Nucleus accumbens (tissue), 56 donors: ENCODE data around the gene PLEKHM1.

Source experiments
- DNase-seq, 56 donors: peaks; one replicate each; lab custom pipeline; 2025; lab: John Stamatoyannopoulos, UW

Gene PLEKHM1

DNA sequence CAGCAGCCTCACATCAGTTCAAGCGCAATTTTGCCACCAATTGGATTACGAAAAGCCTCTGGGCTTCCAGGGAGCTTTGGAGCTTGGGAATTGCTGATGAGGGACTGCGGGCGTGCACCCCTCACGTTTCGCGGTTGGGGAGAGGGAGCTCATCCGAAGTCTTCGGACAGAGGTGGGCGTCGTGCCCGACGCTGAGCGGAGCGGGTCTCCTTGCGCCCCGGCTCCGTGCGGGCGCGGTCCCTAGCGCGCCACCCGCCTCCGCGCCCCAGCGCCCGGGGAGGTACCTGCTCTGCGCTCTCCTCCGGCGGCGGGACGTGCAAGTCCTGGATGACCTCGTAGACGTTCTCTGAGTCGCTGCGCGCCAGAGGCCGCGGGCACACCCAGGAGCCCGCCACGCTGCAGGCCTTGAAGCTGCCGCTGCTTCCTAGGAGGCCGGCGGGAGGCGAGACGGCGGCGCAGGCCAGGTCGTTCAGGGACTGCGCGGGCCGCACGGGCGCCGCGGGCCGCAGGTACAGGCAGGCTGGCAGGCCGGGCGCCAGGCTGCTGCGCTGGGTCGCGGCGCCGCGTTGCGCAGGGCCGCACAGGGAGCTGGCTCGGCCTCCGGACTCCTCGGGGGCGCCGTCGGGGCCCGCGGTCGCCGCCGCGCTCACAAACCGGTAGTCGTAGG is 61.0 kb downstream of the PLEKHM1 start:
- DNase-seq, result no peak

- DNase-seq, result peak in 4 of 56 donors; percentile 8 to 22 (median 14)
Measured at GRCh38 chr17:45428931-45429338, 61.6 kb downstream of the PLEKHM1 start.

- peak in 46 of 56 donors; percentile 12 to 81 (median 46) for DNase-seq
Measured at GRCh38 chr17:45428050-45428617, 62.4 kb downstream of the PLEKHM1 start.

DNA sequence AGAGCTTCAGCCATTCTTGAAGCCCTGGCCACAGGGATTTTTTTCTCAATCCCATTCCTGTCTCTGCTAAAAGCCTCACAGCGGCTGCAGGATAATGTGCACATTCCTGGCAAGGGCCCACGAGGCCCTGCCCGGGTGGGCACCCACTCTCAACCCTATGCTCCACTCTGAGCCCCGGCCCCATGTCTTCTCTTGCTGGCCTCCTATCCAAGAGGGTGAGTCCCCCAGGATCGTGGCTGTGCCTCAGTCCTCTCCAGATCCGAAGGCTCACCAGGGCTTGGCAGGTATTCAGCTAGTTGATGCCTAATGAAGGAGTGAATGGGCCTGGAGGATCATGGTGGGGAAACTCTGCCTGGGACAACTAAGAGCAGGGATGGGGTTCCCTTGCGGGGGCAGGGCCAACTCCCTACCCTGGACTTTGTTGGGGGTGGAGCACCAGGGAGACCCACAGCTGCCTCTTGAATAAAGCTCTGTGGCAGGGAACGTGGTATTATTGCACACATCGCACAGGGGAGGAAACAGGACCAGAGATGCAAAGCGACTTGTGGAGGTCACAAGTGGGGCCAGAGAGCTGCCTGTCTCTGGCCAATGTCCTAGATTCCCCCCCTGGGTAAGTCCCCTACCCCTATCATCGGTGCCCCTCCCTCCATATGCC is 63.2 kb downstream of the PLEKHM1 start:
- no peak for DNase-seq

DNA sequence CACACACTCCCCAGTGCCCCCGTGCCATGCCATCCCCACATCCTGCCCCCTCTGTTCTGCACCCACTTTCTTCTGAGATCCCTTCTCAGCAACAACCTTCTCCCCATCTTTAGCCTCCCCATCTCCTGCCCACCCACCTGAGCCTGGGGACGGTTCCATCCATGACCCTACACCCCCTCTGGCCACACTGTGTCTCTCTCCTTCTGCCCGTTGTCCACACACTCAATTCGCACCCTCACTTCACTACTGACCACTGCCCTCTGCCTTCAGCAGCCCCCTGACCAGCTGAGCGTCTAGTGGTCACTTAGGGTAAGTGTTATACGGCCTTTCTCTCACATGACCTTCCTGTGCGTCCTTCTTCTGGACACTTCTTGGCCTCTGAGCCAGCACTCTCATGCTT is 64.0 kb downstream of the PLEKHM1 start:
- no peak for DNase-seq

GRCh38 chr17:45425984-45426413 is 64.5 kb downstream of the PLEKHM1 start:
- DNase-seq, result no peak

DNA sequence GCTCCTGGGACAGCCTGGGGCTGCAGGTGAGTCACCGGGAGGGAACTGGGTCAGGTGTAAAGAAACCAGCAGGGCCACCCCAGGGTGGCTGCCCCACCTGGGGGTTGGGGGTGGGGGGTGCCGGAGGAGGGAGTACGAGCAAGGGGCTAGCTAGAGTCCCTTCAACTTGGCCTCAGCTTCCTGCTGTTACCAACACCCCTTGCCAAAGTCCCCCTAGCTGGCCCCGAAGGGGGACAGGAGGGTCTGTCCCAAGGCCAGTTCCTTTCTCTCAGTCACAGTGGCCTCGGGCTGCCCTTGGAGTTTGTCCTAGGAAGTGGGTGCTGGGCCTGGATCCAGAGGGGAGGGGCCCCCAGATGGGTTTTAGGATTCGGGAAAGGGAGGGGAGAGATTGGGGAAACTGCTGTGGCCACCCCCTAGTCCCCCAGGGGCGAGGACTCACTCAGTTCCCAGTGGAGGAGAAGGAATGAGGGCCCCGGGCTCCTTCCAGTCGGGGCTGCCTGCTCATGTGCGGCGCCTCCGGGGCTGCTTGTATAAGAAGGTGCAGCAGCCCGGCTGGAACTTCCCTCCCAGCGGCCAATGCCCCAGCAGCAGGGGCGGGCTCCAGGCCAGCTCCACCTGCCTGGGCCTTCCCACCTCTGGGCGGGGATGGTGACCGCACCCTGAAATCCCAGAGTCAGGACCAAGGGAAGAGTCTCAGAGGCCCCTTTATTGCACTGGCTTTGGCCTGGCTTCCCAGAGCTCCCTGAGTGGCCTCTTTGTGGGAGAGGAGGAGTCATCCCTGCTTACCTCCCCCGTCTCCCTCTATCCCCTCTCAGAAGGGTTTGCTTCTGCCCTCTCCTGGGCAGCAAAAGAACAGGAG is 65.2 kb downstream of the PLEKHM1 start:
- no peak for DNase-seq

DNA sequence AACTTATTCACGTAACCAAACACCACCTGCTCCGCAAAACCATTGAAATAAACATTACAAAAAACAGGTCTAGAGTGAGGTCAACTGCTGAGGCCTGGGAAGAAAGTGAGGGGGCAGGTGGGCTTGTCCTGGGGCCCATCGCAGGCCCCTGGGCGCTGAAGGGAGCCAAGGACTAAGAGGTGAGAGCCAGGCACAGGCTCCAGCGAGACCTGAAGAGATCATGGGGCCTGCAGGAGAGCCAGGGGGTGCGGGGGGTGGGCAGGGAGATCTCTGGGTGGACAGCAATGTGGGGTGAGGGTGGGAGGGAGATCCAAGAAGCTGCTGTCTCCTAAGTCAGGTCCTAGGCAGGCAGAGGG is 65.8 kb downstream of the PLEKHM1 start:
- no peak for DNase-seq

GRCh38 chr17:45423975-45424335 is 66.6 kb downstream of the PLEKHM1 start:
- no peak for DNase-seq

DNA sequence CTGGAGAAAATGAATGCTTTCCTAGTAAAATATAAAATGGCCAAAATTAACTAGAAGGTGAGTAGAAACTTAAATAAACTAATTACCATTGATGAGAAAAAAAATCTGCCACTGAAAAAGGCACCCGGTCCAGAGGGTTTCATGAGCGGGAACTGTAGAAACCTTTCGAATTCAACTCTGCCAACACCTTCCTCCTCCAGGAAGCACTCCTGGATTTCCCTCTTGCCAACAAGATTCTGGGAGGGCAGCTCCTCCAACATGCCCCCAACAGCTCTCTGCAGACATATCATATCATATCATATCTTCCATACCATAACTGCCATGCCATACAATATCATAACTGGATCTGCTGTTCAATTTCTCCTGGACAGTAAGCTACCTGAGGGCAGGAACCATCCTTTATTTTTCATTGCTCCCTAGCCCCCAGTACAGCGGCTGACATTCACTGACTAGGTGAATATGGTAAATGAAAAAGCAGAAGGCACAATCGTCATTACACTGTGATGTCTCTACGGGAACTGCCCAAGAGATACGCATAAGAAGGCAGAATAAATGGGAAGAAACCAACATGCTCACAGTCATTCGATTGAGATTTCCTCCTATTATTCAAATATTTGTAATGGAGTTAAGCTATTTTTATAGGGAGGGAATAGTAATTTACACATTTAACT is 67.1 kb downstream of the PLEKHM1 start:
- DNase-seq, result no peak

GRCh38 chr17:45414990-45415881 is 75.3 kb downstream of the PLEKHM1 start:
- no peak for DNase-seq

DNA sequence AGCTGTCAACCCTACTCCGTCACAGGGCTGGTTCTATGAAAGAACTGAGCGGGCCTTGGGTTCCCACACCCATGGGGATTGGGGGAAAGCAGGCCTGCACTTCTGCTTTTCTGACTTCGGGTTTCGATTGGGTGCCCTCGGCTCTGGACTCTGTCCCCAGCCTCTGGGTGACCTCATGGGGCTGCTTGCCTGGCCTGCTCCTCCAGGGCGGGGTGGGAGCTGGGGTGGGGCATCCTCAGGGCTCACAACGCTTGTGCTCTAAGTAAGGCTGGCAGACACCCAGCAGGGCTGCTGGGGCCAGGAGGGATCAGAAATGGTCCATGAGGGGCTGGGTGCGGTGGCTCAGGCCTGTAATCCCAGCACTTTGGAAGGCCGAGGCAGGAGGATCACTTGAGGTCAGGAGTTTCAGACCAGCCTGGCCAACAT is 77.0 kb downstream of the PLEKHM1 start:
- peak in 11 of 56 donors; percentile 8 to 47 (median 20) for DNase-seq

DNA sequence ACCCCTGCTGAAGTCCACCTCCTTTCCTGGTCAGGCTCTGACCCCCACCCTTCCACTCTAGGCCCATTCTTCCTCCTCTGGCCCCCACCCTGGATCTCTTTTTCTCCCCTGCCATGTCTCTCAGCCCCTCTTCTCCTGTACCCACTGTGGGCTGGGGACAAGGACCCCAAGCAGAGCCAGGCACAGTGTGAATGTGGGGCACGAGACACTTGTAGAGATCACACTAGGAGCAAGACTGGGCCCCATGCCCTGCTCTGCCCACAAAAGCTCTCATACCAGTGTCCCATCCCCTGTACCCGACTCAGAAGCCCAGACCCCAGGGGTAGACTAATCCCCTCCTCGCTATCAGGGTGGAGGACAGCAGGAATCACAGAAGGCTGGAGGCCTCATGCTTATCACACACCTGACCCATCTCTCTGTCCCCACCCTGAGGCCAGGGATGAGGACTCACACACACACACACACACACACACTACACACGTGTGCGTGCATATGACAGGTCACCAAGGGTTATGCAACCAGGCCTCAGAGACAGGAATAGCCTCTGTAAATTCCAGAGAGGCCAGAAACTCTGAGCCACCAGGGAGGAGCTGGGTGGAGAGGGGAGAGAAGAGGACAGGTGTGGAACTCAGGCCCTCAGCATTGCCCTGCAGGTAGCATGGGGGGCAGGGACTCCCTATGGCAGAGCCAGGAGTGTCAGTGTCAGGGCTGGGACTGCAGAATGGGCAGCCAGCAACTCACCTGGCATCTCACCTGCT is 79.0 kb downstream of the PLEKHM1 start:
- DNase-seq, result no peak

DNA sequence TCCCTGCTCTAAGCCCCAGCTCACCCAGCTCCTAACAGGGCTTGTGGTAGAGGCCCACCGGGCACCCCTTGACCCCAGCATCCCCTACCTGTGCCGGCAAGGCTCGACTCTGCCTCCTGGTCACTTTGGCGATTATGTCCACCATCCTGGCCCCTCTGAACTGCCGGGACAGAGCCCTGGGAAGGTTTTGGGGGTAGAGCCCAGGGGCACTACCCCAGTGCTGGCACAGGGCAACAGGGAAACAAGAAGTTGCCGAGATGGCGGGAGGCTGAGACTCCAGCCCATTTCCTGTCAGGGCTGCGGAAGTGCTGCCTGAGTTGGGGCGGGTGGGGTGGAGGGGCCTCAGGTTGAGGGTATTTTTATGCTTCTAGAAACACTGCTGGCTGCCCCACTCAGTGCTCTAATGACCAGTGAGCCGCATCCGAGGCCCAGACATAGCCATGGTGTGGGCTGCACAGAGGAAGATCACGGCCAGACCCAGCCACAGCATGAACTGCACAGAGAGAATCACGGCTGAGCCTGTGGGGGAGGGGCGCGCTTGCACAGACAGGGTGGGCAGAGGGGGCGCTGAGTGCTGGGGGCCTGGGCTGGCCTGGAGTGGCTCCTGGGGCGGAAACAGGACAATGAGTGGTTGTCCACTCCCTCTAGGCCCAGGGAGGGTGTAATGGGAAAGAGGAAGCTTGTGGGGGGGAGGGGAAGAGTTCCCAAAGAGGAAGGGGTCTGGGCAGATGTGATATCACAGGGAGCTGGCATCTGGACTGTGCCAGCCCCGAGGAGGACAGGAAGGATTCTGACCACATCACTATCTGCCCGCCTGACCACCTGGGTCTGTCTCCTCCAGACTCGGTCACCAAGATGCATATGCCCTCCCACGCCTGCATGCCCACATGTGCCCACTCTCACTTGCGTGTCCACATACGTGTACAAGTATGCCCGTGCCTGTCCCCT is 80.1 kb downstream of the PLEKHM1 start:
- DNase-seq, result peak in 11 of 56 donors; percentile 7 to 47 (median 22)

GRCh38 chr17:45409659-45410076 is 80.9 kb downstream of the PLEKHM1 start:
- no peak for DNase-seq

DNA sequence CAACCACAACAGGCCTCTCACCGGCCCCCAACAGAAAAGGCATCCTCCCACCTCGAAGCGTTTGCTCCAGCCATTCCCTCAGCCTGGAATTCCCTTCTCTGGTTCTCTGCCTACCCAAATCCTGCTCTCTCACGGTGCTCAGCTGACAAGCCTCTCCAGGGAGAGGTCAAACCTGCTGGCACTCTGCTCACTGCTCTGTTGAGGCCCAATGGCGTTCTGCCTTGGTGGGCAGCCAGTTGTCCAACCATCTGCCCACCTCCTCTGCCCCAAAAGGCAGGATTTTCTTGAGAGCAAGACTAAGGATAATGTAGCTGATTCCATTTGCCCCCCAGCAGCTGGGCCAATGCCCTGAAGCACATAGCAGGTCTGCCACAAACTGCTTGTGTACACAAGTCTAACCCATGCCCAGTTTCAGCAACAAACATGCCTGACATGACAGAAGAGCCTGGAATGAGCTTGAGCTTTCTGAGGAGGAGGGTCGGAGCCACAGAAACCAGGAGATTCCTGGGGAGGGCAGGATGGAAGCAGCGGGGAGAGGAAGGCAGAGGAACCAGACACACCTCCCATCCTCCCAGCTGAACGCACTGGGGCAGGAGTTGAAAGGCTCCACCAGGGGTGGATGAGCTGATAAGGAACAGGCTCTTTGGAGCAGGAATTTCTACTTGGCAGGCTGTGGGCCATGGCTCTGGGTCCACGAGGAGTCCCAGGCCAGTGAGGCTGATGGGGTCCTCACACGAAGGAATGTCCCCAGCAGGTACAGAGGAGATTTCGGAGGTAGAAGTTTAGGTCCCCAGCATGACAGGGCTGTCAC is 81.7 kb downstream of the PLEKHM1 start:
- no peak for DNase-seq

DNA sequence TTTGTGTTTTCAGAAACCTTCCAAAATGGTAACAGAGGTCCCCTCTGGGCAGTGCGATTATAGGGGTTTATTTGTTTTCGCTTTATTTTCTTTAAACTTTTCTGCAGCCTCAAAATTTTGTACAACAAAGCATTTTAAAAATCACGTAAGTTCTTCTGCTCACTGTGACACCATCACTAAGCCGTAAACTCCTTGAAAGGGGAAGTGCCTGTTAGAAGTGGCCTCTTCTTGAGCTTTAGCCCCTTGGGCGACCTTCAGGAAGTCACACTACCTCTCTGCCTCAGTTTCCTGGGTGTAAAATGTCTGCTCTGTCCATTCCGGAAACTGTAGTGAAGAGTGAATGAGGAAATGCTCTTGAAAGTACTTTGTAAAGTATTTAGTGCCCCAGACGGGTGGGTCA is 84.4 kb downstream of the PLEKHM1 start:
- DNase-seq, result no peak
